ENCODE data around the gene GYPE. TPM values are rescaled to one million over a fixed set of nuclear protein-coding genes. Genes with fewer than 3 reads are reported as not detected.
"Not testable (repeated sequence)": the region's sequence is repeated elsewhere in the genome, so short reads cannot be mapped to it uniquely, and the experiment has no call there.

The GYPE gene
- total RNA-seq, 1 experiment from 2014 or later, result 0.37 TPM

DNA sequence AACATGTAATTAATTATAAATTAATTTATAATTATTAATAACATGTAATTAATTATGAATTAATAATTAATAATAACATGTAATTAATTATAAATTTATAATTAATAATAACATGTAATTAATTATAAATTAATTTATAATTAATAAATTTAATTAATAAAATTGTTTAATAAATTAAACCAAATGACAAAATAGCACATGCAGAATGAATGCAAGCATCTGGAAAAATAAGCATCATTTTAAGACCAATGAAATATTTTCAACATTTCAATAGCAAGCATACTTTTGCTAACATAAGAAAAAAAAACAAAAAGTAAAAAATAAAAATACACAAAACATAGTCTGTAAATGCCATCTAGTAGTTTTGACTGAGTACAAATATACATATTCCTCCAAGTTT is 21.8 kb downstream of the GYPE start:
- DNase-seq (ENCODE audit: low read depth, low spot score), result no peak
- in situ Hi-C loops (cut with HindIII; ENCODE audit: low pct_unique_long_range_greater_than_20kb, low sequenced_read_pairs), result no loop called here

DNA sequence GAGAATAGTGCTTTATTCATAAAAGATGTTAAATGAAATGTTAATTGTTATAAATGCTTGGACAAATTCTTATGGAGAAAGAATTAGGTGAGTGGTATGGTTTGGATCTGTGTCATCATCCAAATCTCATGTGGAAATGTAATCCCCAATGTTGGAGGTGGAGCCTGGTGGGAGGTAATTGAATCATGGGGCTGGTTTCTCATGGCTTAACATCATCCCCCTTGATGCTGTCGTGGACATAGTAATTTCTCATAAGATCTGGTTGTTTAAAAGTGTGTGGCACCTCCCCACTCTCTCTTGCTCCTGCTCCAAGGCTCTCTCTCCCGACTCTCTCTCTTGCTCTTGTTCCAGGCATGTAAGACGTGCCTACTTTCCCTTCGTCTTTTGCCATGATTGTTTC is 22.5 kb downstream of the GYPE start:
- DNase-seq (ENCODE audit: low read depth, low spot score), result no peak
- in situ Hi-C loops (cut with HindIII; ENCODE audit: low pct_unique_long_range_greater_than_20kb, low sequenced_read_pairs), result no loop called here

DNA sequence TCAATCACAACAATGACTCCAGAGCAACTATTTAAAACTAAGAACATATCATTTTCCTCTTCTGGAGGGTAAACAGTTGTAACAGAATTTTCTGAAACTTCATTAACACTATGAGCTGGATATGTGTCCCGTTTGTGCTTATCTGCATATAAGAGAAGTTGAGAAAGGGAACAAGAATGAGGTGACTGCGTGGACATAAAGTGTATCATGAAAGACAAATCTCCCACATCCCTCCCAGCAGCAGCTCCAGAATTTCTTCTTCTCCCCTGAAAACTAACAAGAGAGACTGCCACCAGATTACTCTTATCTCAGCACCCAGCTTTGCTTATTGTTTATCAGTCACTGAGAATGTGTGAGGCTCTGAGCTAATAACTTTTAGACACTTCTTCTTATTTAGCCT is 25.8 kb downstream of the GYPE start:
- DNase-seq (ENCODE audit: low read depth, low spot score); in situ Hi-C loops (cut with HindIII; ENCODE audit: low pct_unique_long_range_greater_than_20kb, low sequenced_read_pairs): not testable (repeated sequence)

DNA sequence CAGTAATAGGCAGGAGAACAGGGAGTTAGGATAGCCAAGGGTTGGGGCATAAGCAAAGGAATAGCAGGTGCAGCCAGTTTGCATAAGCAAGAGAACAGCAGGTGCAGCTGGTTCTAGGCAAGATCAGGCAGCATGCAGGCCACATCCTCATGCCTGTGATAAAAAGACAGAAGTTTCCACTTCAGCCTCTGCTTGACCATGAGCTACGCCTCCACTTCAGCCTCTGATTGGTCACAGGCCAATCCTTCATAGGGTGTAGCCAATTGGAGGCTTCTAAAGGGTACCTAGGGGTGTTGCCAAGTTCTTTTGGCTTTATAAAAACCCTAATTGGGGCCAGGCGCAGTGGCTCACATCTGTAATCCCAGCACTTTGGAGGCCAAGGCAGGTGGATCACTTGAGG is 30.0 kb downstream of the GYPE start:
- DNase-seq (ENCODE audit: low read depth, low spot score); in situ Hi-C loops (cut with HindIII; ENCODE audit: low pct_unique_long_range_greater_than_20kb, low sequenced_read_pairs): not testable (repeated sequence)

DNA sequence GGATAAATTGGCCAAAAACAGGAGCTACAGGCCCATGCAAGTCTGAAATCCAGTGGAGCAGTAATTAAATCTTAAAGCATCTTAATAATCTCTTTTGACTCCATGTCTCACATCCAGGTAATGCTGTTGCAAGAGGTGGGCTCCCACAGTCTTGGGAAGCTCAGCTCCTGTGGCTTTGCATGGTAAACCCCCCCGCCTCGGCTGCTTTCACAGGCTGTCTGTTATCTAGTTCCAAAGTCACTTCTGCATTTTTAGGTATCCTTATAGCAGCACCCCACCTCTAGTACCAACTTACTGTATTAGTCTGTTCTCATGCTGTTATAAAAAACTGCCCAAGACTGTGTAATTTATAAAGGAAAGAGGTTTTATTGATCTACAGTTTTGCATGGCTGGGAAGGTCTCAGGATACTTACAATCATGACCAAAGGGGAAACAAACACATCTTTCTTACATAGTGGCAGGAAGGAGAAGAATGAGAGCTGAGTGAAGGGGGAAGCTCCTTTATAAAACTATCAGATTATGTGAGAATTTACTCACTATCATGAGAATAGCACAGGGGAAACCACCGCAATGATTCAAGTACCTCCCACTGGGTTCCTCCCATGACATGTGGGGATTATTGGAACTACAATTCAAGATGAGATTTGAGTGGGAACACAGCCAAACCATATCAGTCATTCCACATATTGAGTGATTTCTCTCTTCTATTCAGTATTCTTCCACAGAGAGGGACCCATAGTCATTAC is 34.7 kb downstream of the GYPE start:
- in situ Hi-C loops (cut with HindIII; ENCODE audit: low pct_unique_long_range_greater_than_20kb, low sequenced_read_pairs); DNase-seq (ENCODE audit: low read depth, low spot score): not testable (repeated sequence)

GRCh38 chr4:143869925-143870324 is 35.4 kb downstream of the GYPE start:
- in situ Hi-C loops (cut with HindIII; ENCODE audit: low pct_unique_long_range_greater_than_20kb, low sequenced_read_pairs); DNase-seq (ENCODE audit: low read depth, low spot score): not testable (repeated sequence)

DNA sequence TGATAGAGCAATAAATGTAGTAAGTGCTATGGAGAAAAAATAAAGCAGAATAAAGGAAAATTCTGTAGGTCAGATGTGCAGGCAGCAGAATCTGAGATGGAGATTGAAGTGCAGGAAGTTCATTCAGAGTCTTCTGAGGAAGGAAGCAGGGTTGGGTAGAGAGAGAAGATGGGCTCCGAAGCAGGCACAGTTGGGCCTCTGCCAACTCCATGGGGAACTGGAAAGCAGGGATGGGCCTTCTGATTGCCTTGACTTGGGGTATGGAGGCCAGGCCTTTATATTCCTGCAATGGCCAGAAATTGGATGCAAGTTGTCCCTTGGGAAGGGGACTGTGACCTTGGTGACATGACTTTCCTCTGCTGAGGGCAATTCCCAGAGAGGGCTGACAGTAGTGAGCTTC is 42.6 kb downstream of the GYPE start:
- DNase-seq (ENCODE audit: low read depth, low spot score); in situ Hi-C loops (cut with HindIII; ENCODE audit: low pct_unique_long_range_greater_than_20kb, low sequenced_read_pairs): not testable (repeated sequence)

GRCh38 chr4:143858456-143858855 is 46.9 kb downstream of the GYPE start:
- in situ Hi-C loops (cut with HindIII; ENCODE audit: low pct_unique_long_range_greater_than_20kb, low sequenced_read_pairs), result no loop called here
- no peak for DNase-seq (ENCODE audit: low read depth, low spot score)

- in situ Hi-C loops (cut with HindIII; ENCODE audit: low pct_unique_long_range_greater_than_20kb, low sequenced_read_pairs); DNase-seq (ENCODE audit: low read depth, low spot score): not testable (repeated sequence)
Measured at GRCh38 chr4:143857391-143858336, 47.7 kb downstream of the GYPE start.

- DNase-seq (ENCODE audit: low read depth, low spot score); in situ Hi-C loops (cut with HindIII; ENCODE audit: low pct_unique_long_range_greater_than_20kb, low sequenced_read_pairs): not testable (repeated sequence)
Measured at GRCh38 chr4:143856017-143856557, 49.3 kb downstream of the GYPE start.

GRCh38 chr4:143854645-143855044 is 50.7 kb downstream of the GYPE start:
- DNase-seq (ENCODE audit: low read depth, low spot score); in situ Hi-C loops (cut with HindIII; ENCODE audit: low pct_unique_long_range_greater_than_20kb, low sequenced_read_pairs): not testable (repeated sequence)

DNA sequence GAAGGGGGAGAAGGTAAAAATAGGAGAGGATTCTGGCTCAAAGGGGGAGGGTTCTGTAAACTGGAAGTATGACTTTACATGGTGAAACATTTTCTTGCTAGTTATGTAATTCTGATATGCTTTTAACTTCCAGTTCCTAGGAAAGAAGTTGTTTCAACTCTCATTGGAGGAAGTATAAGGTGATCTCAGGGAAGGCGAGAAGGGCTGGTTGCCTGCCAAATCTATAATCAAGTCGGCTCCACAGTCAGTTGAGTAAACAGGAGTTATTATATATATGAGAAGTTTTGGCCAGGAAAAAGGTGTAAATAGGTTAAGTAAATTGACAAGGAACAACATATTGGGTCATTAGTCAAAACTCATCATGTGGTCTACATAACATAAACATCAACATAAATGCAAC is 56.1 kb downstream of the GYPE start:
- DNase-seq (ENCODE audit: low read depth, low spot score); in situ Hi-C loops (cut with HindIII; ENCODE audit: low pct_unique_long_range_greater_than_20kb, low sequenced_read_pairs): not testable (repeated sequence)

GRCh38 chr4:143843506-143843832 is 61.9 kb downstream of the GYPE start:
- DNase-seq (ENCODE audit: low read depth, low spot score); in situ Hi-C loops (cut with HindIII; ENCODE audit: low pct_unique_long_range_greater_than_20kb, low sequenced_read_pairs): not testable (repeated sequence)

GRCh38 chr4:143842624-143843505 is 62.5 kb downstream of the GYPE start:
- in situ Hi-C loops (cut with HindIII; ENCODE audit: low pct_unique_long_range_greater_than_20kb, low sequenced_read_pairs), result not testable (repeated sequence)

GRCh38 chr4:143839413-143839812 is 65.9 kb downstream of the GYPE start:
- in situ Hi-C loops (cut with HindIII; ENCODE audit: low pct_unique_long_range_greater_than_20kb, low sequenced_read_pairs); DNase-seq (ENCODE audit: low read depth, low spot score): not testable (repeated sequence)

More at GRCh38 chr4:143842624-143843505, 62.5 kb downstream of the GYPE start:
- not testable (repeated sequence) for DNase-seq (ENCODE audit: low read depth, low spot score)

DNA sequence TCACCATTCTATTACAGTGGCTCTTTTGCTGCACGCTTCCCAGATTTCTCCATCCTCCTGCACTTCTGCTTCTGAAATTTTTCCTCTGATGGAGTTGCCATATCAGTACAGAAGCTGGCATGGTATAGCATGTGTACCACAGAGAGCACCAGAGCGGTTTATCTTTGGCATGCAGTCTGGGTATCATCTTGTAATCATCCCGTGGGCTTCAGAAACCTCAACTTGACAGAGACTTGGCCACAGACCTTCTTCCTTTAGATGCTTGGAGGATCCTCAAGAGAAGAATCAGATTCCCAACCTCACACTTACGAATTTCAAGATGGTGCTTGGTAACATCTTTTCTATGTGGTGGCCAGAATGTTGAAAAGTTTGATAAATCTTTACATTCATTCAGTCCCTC is 71.2 kb downstream of the GYPE start:
- in situ Hi-C loops (cut with HindIII; ENCODE audit: low pct_unique_long_range_greater_than_20kb, low sequenced_read_pairs); DNase-seq (ENCODE audit: low read depth, low spot score): not testable (repeated sequence)

GRCh38 chr4:143833676-143834075 is 71.7 kb downstream of the GYPE start:
- in situ Hi-C loops (cut with HindIII; ENCODE audit: low pct_unique_long_range_greater_than_20kb, low sequenced_read_pairs); DNase-seq (ENCODE audit: low read depth, low spot score): not testable (repeated sequence)
